Esophagus squamous epithelium (tissue), 5 donors: Measurements from ENCODE around the gene FHIP1B. TPM values are rescaled to one million over a fixed set of nuclear protein-coding genes. Genes with fewer than 3 reads are reported as not detected.

Experiments
- DNase-seq: peaks from one replicate; lab custom pipeline; 2025; lab: John Stamatoyannopoulos, UW
- H3K27ac ChIP-seq, 4 donors: fragments of 200-600 bp; sonication (generic); one replicate each; pipeline ENCODE4 v1.5.1; 2016 to 2019; ENCODE audit warnings: mild to moderate bottlenecking in 1 of 4
- H3K27me3 ChIP-seq, 4 donors: fragments of 200-600 bp; sonication (generic); 1 replicate in 3 of 4; 2 replicates in 1 of 4; pipeline versions ENCODE4 v1.5.1 to v1.6.0; 2017 to 2021; ENCODE audit warnings: antibody characterized with exemption in 1 of 4
- H3K36me3 ChIP-seq, 3 donors: fragments of 200-600 bp; sonication (generic); one replicate each; pipeline ENCODE4 v1.5.1; 2016 to 2019
- H3K4me1 ChIP-seq, 3 donors: fragments of 200-600 bp; sonication (generic); one replicate each; pipeline ENCODE4 v1.5.1; 2017 to 2019
- H3K4me3 ChIP-seq, 4 donors: fragments of 200-600 bp; sonication (generic); 1 replicate in 3 of 4; 2 replicates in 1 of 4; pipeline ENCODE4 v1.5.1; 2016 to 2019; ENCODE audit warnings: mild to moderate bottlenecking in 2 of 4, moderate library complexity in 1 of 4
- H3K9me3 ChIP-seq, 3 donors: fragments of 200-600 bp; sonication (generic); one replicate each; pipeline ENCODE4 v1.5.1; 2016 to 2019
- CTCF ChIP-seq, 6 experiments: fragments of 450-650 bp in 4 of 6; fragments of 200-600 bp in 2 of 6; sonication (generic) in 2 of 6; IDR thresholded peaks; one replicate each; pipeline ENCODE4 v1.5.1; 2016 to 2019; ENCODE audit warnings: antibody characterized with exemption in 6 of 6, mild to moderate bottlenecking in 4 of 6, moderate library complexity in 4 of 6
- POLR2A ChIP-seq, 4 donors: fragments of 450-650 bp; IDR thresholded peaks; one replicate each; pipeline ENCODE4 v1.6.1; 2017; ENCODE audit warnings: antibody characterized with exemption in 4 of 4, mild to moderate bottlenecking in 4 of 4, moderate library complexity in 3 of 4
- WGBS, 2 donors: methylation state at CpG; one replicate each; pipeline ENCODE4 v1.1.5; 2018; 5-methylcytosine and 5-hydroxymethylcytosine counted together
- intact Hi-C: fragments of 100-400 bp; cut with DNase I; formaldehyde crosslinking; loops from one replicate; pipeline ENCODE4 v1.15.0; 2022
- total RNA-seq, 4 donors: library from RNA; depleted of rRNA; stranded (reverse); fragments of >200 nt; gene quantifications; one replicate each; pipeline ENCODE4 v1.1.0, GENCODE V29; 2016
- donor health status: DM: yes; HTN: yes; CAD: no.

The FHIP1B gene
- total RNA-seq, 4 donors from 2014 or later = 8.3 to 33.5 (median 23.1) TPM

- no peaks in the 10 kb centered on the region for H3K9me3 ChIP-seq
- TF ChIP-seq POLR2A (IDR thresholded peaks at IDR 0.05) = no peak
- no peak for TF ChIP-seq CTCF (IDR thresholded peaks at IDR 0.05)
- WGBS, 2 donors = 1% methylated on average over 10 of the region's 10 CpGs
- H3K27me3 ChIP-seq = no peaks in the 10 kb centered on the region
- H3K4me1 ChIP-seq = peaks cover 11 to 42% (median 11%) of the 10 kb centered on the region in 3 donors
- H3K27ac ChIP-seq = peak overlapping the region; percentile 90 to 94 (median 94)
- H3K36me3 ChIP-seq = no peaks in the 10 kb centered on the region
- no peak for DNase-seq
- H3K4me3 ChIP-seq = peak overlapping the region; percentile 81 to 87 (median 82)
- intact Hi-C loops = no loop called here
Measured at GRCh38 chr11:6233984-6234386, 451 bp downstream of the FHIP1B start.

- intact Hi-C loops = no loop called here
- peak overlapping the region in 1 of 4 donors; percentile 87 for H3K4me3 ChIP-seq
- peaks cover 11 to 42% (median 11%) of the 10 kb centered on the region in 3 donors for H3K4me1 ChIP-seq
- no peak for DNase-seq
- no peaks in the 10 kb centered on the region for H3K27me3 ChIP-seq
- H3K36me3 ChIP-seq = no peaks in the 10 kb centered on the region
- no peak overlapping the region for H3K27ac ChIP-seq
- TF ChIP-seq POLR2A (IDR thresholded peaks at IDR 0.05) (no peak), CTCF (IDR thresholded peaks at IDR 0.05) (no peak)
- H3K9me3 ChIP-seq = no peaks in the 10 kb centered on the region
Measured at GRCh38 chr11:6232899-6233298, 1.5 kb downstream of the FHIP1B start.

GRCh38 chr11:6229911-6230310 is 4.5 kb downstream of the FHIP1B start:
- no peak for TF ChIP-seq POLR2A (IDR thresholded peaks at IDR 0.05)
- no peak for TF ChIP-seq CTCF (IDR thresholded peaks at IDR 0.05)
- no peak for DNase-seq
- no peaks in the 10 kb centered on the region for H3K27me3 ChIP-seq
- H3K4me1 ChIP-seq = peaks cover 11 to 51% (median 11%) of the 10 kb centered on the region in 3 donors
- H3K9me3 ChIP-seq = no peaks in the 10 kb centered on the region
- H3K36me3 ChIP-seq = no peaks in the 10 kb centered on the region
- no peak overlapping the region for H3K4me3 ChIP-seq
- 52 to 63% methylated on average over 2 of the region's 2 CpGs for WGBS, 2 donors
- H3K27ac ChIP-seq = no peak overlapping the region
- intact Hi-C loops = loop anchor here (10.0 kb wide), 1 partner anchor 265 kb away; the partner anchor contains the start of gene DNHD1

- H3K27ac ChIP-seq = no peak overlapping the region
- H3K27me3 ChIP-seq = no peaks in the 10 kb centered on the region
- WGBS, 2 donors = 59 to 98% methylated on average over 3 of the region's 3 CpGs
- H3K36me3 ChIP-seq = peaks cover 7 to 10% (median 9%) of the 10 kb centered on the region in 3 donors
- no peaks in the 10 kb centered on the region for H3K9me3 ChIP-seq
- H3K4me1 ChIP-seq = peaks cover 5 to 46% (median 6%) of the 10 kb centered on the region in 3 donors
- no peak for DNase-seq
- intact Hi-C loops = loop anchor here (10.0 kb wide), 1 partner anchor 266 kb away; the partner anchor contains the start of gene DNHD1
- TF ChIP-seq POLR2A (IDR thresholded peaks at IDR 0.05) (no peak), CTCF (IDR thresholded peaks at IDR 0.05) (no peak)
- H3K4me3 ChIP-seq = no peak overlapping the region
Measured at GRCh38 chr11:6228520-6228919, 5.9 kb downstream of the FHIP1B start.

GRCh38 chr11:6225896-6226295 is 8.5 kb downstream of the FHIP1B start:
- TF ChIP-seq CTCF (IDR thresholded peaks at IDR 0.05) = no peak
- no peak for TF ChIP-seq POLR2A (IDR thresholded peaks at IDR 0.05)
- H3K27me3 ChIP-seq = no peaks in the 10 kb centered on the region
- H3K4me1 ChIP-seq = peaks cover 0 to 31% (median 0%) of the 10 kb centered on the region in 3 donors
- intact Hi-C loops = loop anchor here (10.0 kb wide), 1 partner anchor 269 kb away; the partner anchor contains the start of gene DNHD1
- no peak overlapping the region for H3K4me3 ChIP-seq
- H3K27ac ChIP-seq = peak overlapping the region in 1 of 4 donors; percentile 12
- H3K36me3 ChIP-seq = peaks cover 18 to 36% (median 28%) of the 10 kb centered on the region in 3 donors
- no peaks in the 10 kb centered on the region for H3K9me3 ChIP-seq
- WGBS, 2 donors = 41 to 42% methylated on average over 2 of the region's 2 CpGs
- no peak for DNase-seq
